IMR-90 (cell line): ENCODE measurements around the gene WLS. TPM values are rescaled to one million over a fixed set of nuclear protein-coding genes. Genes with fewer than 3 reads are reported as not detected.

Experiments
- ATAC-seq: fragments of 200-7000 bp; cut with Tn5 transposase; 2 replicates; pipeline ENCODE4 v1.9.1; 2020; ENCODE audit warnings: low read depth, mild to moderate bottlenecking, moderate library complexity
- BruUV-seq: library from RNA; stranded (reverse); fragments of 400-500 nt; replicated peaks from 2 replicates; lab custom pipeline; 2021; lab: Mats Ljungman, UMichigan
- CTCF ChIA-PET: fragments of 300-600 bp; formaldehyde crosslinking; extraction: SDS; loops from one replicate; lab custom pipeline; 2021; ENCODE audit warnings: antibody characterized with exemption; lab: Yijun Ruan, JAX
- POLR2A ChIA-PET: fragments of 300-600 bp; sonication (Branson Sonifier 250); formaldehyde crosslinking; loops from one replicate; lab custom pipeline; 2022; ENCODE audit warnings: antibody characterized with exemption; ENCODE audit not compliant: unreplicated experiment; lab: Charles Lee
- DNase-seq: peaks from one replicate; pipeline ENCODE4 v3.0.0; 2013
- H2AFZ ChIP-seq: replicated peaks from 2 replicates; pipeline ENCODE3; 2013; ENCODE audit warnings: low read length, mild to moderate bottlenecking; ENCODE audit not compliant: poor library complexity
- H2AK5ac ChIP-seq: 2 replicates; pipeline ENCODE4 v1.6.1; 2013; ENCODE audit warnings: low read depth, low read length, inconsistent platforms
- H2AK9ac ChIP-seq: replicated peaks from 2 replicates; pipeline ENCODE3; 2013; ENCODE audit warnings: mild to moderate bottlenecking, low read depth, low read length, moderate library complexity; ENCODE audit not compliant: poor library complexity
- H2BK120ac ChIP-seq: 2 replicates; pipeline ENCODE4 v1.6.1; 2013; ENCODE audit warnings: low read depth, low read length, inconsistent platforms
- H2BK15ac ChIP-seq: 3 replicates; pipeline ENCODE4 v1.6.1; 2013; ENCODE audit warnings: low read depth, low read length, inconsistent platforms
- H2BK20ac ChIP-seq: 2 replicates; pipeline ENCODE4 v1.6.1; 2013; ENCODE audit warnings: low read depth, mild to moderate bottlenecking, inconsistent platforms, low read length, moderate library complexity
- H2BK5ac ChIP-seq: 2 replicates; pipeline ENCODE4 v1.6.1; 2013; ENCODE audit warnings: mild to moderate bottlenecking, low read depth, low read length, inconsistent platforms; ENCODE audit not compliant: poor library complexity, severe bottlenecking
- H3K14ac ChIP-seq: replicated peaks from 2 replicates; pipeline ENCODE4 v1.6.1; 2013; ENCODE audit warnings: low read depth, low read length, inconsistent platforms
- H3K18ac ChIP-seq: 2 replicates; pipeline ENCODE4 v1.6.1; 2013; ENCODE audit warnings: low read depth, low read length, control low read depth
- H3K23ac ChIP-seq: 2 replicates; pipeline ENCODE4 v1.6.1; 2013; ENCODE audit warnings: low read depth, low read length, inconsistent platforms
- H3K27ac ChIP-seq: 2 replicates; pipeline ENCODE4 v1.5.1; 2013; ENCODE audit warnings: mild to moderate bottlenecking, control low read depth, low read length; ENCODE audit not compliant: insufficient read depth
- H3K27me3 ChIP-seq: 2 replicates; pipeline ENCODE4 v1.6.1; 2013; ENCODE audit warnings: low read length; ENCODE audit not compliant: control insufficient read depth, insufficient read depth
- H3K36me3 ChIP-seq: 2 replicates; pipeline ENCODE4 v1.6.1; 2013; ENCODE audit warnings: low read length, mixed read lengths; ENCODE audit not compliant: control insufficient read depth, insufficient read depth
- H3K4ac ChIP-seq: 2 replicates; pipeline ENCODE4 v1.6.1; 2013; ENCODE audit warnings: low read depth, low read length, inconsistent platforms
- H3K4me1 ChIP-seq: 2 replicates; pipeline ENCODE4 v1.6.1; 2013; ENCODE audit warnings: low read length, mixed read lengths; ENCODE audit not compliant: control insufficient read depth, insufficient read depth
- H3K4me2 ChIP-seq: 2 replicates; pipeline ENCODE4 v1.6.1; 2013; ENCODE audit warnings: low read depth, mild to moderate bottlenecking, control low read depth, low read length, moderate library complexity
- H3K4me3 ChIP-seq: 2 replicates; pipeline ENCODE4 v1.5.1; 2013; ENCODE audit warnings: low read depth, mild to moderate bottlenecking, control low read depth, low read length, moderate library complexity; ENCODE audit not compliant: insufficient read depth
- H3K56ac ChIP-seq: 2 replicates; pipeline ENCODE4 v1.6.1; 2013; ENCODE audit warnings: low read length, inconsistent platforms; ENCODE audit not compliant: insufficient read depth; ENCODE audit errors: extremely low read depth
- H3K79me1 ChIP-seq, 2 experiments: 2 replicates each; pipeline ENCODE4 v1.6.1; 2013; ENCODE audit warnings: low read length in 2 of 2, inconsistent platforms in 1 of 2, low read depth in 1 of 2
- H3K9ac ChIP-seq: 2 replicates; pipeline ENCODE4 v1.6.1; 2013; ENCODE audit warnings: low read depth, low read length, control low read depth
- H3K9me1 ChIP-seq: 2 replicates; pipeline ENCODE4 v1.6.1; 2013; ENCODE audit warnings: low read length, inconsistent platforms; ENCODE audit not compliant: insufficient read depth
- H3K9me3 ChIP-seq: 2 replicates; pipeline ENCODE4 v1.6.1; 2013; ENCODE audit warnings: low read length; ENCODE audit not compliant: control insufficient read depth, insufficient read depth
- H4K20me1 ChIP-seq: 2 replicates; pipeline ENCODE4 v1.6.1; 2013; ENCODE audit warnings: low read length, inconsistent platforms; ENCODE audit not compliant: insufficient read depth
- H4K5ac ChIP-seq: 2 replicates; pipeline ENCODE4 v1.6.1; 2013; ENCODE audit warnings: mild to moderate bottlenecking, low read depth, low read length, control low read depth
- H4K8ac ChIP-seq, 2 experiments: 2 replicates each; pipeline ENCODE4 v1.6.1; 2013; ENCODE audit warnings: low read depth in 2 of 2, low read length in 2 of 2, control low read depth in 1 of 2, inconsistent platforms in 1 of 2
- H4K91ac ChIP-seq: 2 replicates; pipeline ENCODE4 v1.6.1; 2013; ENCODE audit warnings: low read depth, low read length, inconsistent platforms; ENCODE audit not compliant: insufficient read depth
- CEBPB ChIP-seq: IDR thresholded peaks from 2 replicates; pipeline ENCODE4 v1.6.1; 2012; ENCODE audit warnings: low read depth, low read length, improper control_type of control experiment
- CHD1 ChIP-seq: IDR thresholded peaks from 2 replicates; pipeline ENCODE4 v1.6.1; 2012; ENCODE audit warnings: low read depth, low read length, improper control_type of control experiment
- FOS ChIP-seq: fragments of 150-350 bp; IDR thresholded peaks from 2 replicates; pipeline ENCODE4 v1.6.1; 2016; ENCODE audit warnings: low read depth, low read length
- MAFK ChIP-seq: IDR thresholded peaks from 2 replicates; pipeline ENCODE4 v1.6.1; 2012; ENCODE audit warnings: low read depth, low read length, improper control_type of control experiment
- MAZ ChIP-seq: IDR thresholded peaks from 2 replicates; pipeline ENCODE4 v1.6.1; 2012; ENCODE audit warnings: low read depth, mild to moderate bottlenecking, low read length, improper control_type of control experiment, moderate library complexity, borderline replicate concordance
- MXI1 ChIP-seq: IDR thresholded peaks from 2 replicates; pipeline ENCODE4 v1.6.1; 2012; ENCODE audit warnings: low read depth, mild to moderate bottlenecking, low read length, moderate library complexity, borderline replicate concordance
- NFE2L2 ChIP-seq: fragments of 150-350 bp; IDR thresholded peaks from 2 replicates; pipeline ENCODE4 v1.6.1; 2016; ENCODE audit warnings: low read depth, mild to moderate bottlenecking, low read length
- RAD21 ChIP-seq: IDR thresholded peaks from 2 replicates; pipeline ENCODE4 v1.6.1; 2012; ENCODE audit warnings: low read length, improper control_type of control experiment
- RFX5 ChIP-seq: IDR thresholded peaks from 2 replicates; pipeline ENCODE4 v1.8.0; 2012; ENCODE audit warnings: low read depth, mild to moderate bottlenecking, low read length, moderate library complexity
- SMC3 ChIP-seq: fragments of 150-350 bp; IDR thresholded peaks from 2 replicates; pipeline ENCODE4 v1.6.1; 2016; ENCODE audit warnings: low read depth, mild to moderate bottlenecking, antibody characterized with exemption, low read length, moderate library complexity
- WGBS, 2 experiments: methylation state at CpG; one replicate each; pipeline versions ENCODE4 v1.1.5 to v1.1.7; 2013; ENCODE audit warnings: missing lambda C conversion rate in 2 of 2; ENCODE audit not compliant: insufficient read length in 1 of 2; ENCODE audit errors: extremely low coverage in 2 of 2; 5-methylcytosine and 5-hydroxymethylcytosine counted together
- dilution Hi-C: fragments of 300-500 bp; cut with HindIII; formaldehyde crosslinking; loops from one replicate; pipeline ENCODE4 v1.14.3; 2018; ENCODE audit warnings: low sequenced_read_pairs; ENCODE audit not compliant: unreplicated experiment
- in situ Hi-C: fragments of 300-500 bp; cut with MboI; formaldehyde crosslinking; loops from 3 replicates; pipeline ENCODE4 v1.14.3; 2019; ENCODE audit warnings: low sequenced_read_pairs, inconsistent platforms, mixed read lengths
- intact Hi-C: fragments of 100-400 bp; cut with micrococcal nuclease; formaldehyde crosslinking; loops from 2 replicates; pipeline ENCODE4 v1.10.0; 2022
- polyA plus RNA-seq, 3 experiments: library from polyadenylated mRNA; depleted of rRNA; stranded (reverse); fragments of >200 nt; gene quantifications; 2 replicates each; pipeline ENCODE4 v1.2.3, GENCODE V29; 2012; ENCODE audit warnings: low replicate concordance in 1 of 3
- total RNA-seq: library from RNA; depleted of rRNA; stranded (reverse); fragments of >200 nt; gene quantifications from 2 replicates; pipeline ENCODE4 v1.2.3, GENCODE V29; 2012

WLS gene
- total and polyA plus RNA-seq, 2 of the 4 experiments (the other 2 are of a cell fraction): 152 to 157 TPM

GRCh38 chr1:68206848-68207689 lies 25.3 kb downstream of the WLS start:
- H4K91ac ChIP-seq: no peak overlapping the region; the same call in 1 of the 2 replicates
- H3K36me3 ChIP-seq: peaks cover 1% of the 10 kb centered on the region; the same call in 1 of the 2 replicates
- H2BK120ac ChIP-seq: no peak overlapping the region
- intact Hi-C loops (no loop called here), dilution Hi-C loops (no loop called here), in situ Hi-C loops (no loop called here)
- H3K9ac ChIP-seq: no peak overlapping the region
- H2AFZ ChIP-seq: no peak overlapping the region
- no peak overlapping the region for H3K56ac ChIP-seq
- H4K5ac ChIP-seq: no peak overlapping the region
- H3K27me3 ChIP-seq: no peaks in the 10 kb centered on the region
- peak overlapping the region; percentile 18 for H2BK5ac ChIP-seq
- H3K4ac ChIP-seq: peak overlapping the region; percentile 1; the same call in 1 of the 2 replicates
- 0 out of 2 replicates have a peak overlapping the region, but pooled peaks have one; percentile 10 for H3K14ac ChIP-seq
- ChIA-PET POLR2A (no interaction called here), CTCF (interaction anchor here (0.7 kb wide), 1 partner anchor 114 kb away, joined by 3 read pairs; no protein-coding TSS in a partner anchor)
- H3K9me3 ChIP-seq: no peaks in the 10 kb centered on the region
- BruUV-seq: no TSS peak
- DNase-seq (peak; percentile 64), ATAC-seq (peak; percentile 24)
- no peak overlapping the region for H3K23ac ChIP-seq
- H4K20me1 ChIP-seq: peaks cover 19% of the 10 kb centered on the region
- H3K18ac ChIP-seq: no peak overlapping the region
- TF ChIP-seq MXI1: no peak
- no peak for TF ChIP-seq RAD21
- TF ChIP-seq RFX5: no peak
- no peak for TF ChIP-seq NFE2L2
- no peak for TF ChIP-seq MAFK
- TF ChIP-seq MAZ: no peak
- TF ChIP-seq FOS: no peak
- TF ChIP-seq CEBPB: no peak
- no peak for TF ChIP-seq CHD1
- no peak for TF ChIP-seq SMC3
- no peak overlapping the region for H3K27ac ChIP-seq
- H3K4me3 ChIP-seq: no peak overlapping the region
- peaks cover 22% of the 10 kb centered on the region for H3K4me1 ChIP-seq
- WGBS, 2 experiments: no CpG with 5 or more reads among the region's 3 CpGs
- peaks cover 7% of the 10 kb centered on the region for H3K9me1 ChIP-seq
- H4K8ac ChIP-seq: no peak overlapping the region
- peaks cover 53 to 71% of the 10 kb centered on the region in 2 experiments for H3K79me1 ChIP-seq
- H2AK9ac ChIP-seq: no peak overlapping the region
- no peak overlapping the region for H2BK15ac ChIP-seq
- no peak overlapping the region for H2AK5ac ChIP-seq
- H3K4me2 ChIP-seq: peak overlapping the region; percentile 13; the same call in 1 of the 2 replicates
- no peak overlapping the region for H2BK20ac ChIP-seq
